OCI-M1 (cell line): ENCODE measurements around the gene NR2F1.

Source experiments
- DNase-seq: peaks from one replicate; lab custom pipeline; 2025; lab: John Stamatoyannopoulos, UW

NR2F1 gene

DNA sequence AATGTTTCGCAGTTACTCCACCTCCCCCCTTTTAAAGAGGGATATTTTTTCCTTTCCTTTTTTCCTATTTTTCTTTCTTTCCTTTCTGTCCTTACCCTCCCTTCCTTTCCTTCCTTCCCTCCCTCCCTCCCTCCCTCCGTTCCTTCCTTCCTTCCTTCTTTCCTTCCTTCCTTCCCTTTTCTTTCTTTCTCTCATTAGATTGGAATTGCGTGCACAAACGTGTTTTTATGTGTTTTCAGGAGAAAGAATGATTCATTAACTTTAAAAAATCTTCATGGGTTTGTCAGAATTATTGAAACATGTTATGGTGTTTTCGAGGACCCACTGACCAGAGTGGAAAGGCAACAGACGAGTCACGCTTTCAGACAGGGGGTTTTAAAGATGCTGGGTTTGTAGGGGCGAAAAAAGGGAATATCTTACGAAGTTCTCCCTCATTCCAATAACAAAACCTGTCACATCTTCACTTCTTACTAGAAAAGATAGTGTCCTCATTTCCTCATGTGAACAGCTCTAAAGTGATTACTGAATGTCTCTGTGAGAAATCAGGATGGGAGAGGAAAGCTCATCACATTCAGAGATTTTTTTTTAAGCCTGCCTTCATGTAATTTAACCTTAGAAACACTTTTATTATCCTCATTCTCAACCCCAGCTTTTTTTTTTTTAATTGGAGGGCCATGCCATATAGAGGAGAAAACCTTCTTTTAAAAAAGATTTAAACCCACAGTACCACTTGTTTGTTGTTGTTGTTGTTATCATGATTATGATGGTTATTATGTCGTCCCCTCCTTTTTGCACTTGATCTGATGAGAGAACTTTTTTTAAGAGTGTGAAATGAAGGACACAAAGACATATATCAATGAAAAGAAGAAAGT, 21.9 kb downstream of the NR2F1 start:
- no peak for DNase-seq

- no peak for DNase-seq
Measured at GRCh38 chr5:93606382-93606752, 23.3 kb downstream of the NR2F1 start.

- peak; percentile 77 for DNase-seq
Measured at GRCh38 chr5:93607367-93608258, 24.6 kb downstream of the NR2F1 start.

- DNase-seq, result no peak
Measured at GRCh38 chr5:93608855-93609254, 25.8 kb downstream of the NR2F1 start.

DNA sequence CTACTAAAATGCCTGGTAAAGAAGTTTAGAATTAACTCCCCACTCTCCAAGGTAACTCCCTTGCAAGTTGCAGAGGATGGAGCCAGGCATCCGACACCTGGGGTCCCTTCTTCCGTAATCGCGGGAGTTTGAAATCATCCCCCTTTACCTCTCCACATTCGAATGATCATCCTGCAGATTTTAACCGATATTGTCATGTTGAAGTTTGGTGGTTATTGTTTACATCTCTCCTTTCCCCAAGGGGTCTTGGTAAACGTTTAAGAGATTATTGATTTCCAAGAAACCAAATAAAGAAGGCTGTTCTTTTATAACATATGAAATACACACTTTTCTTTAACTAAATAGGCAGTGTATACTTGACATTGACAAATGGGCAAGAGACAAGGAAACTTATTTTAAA, 26.7 kb downstream of the NR2F1 start:
- no peak for DNase-seq

DNA sequence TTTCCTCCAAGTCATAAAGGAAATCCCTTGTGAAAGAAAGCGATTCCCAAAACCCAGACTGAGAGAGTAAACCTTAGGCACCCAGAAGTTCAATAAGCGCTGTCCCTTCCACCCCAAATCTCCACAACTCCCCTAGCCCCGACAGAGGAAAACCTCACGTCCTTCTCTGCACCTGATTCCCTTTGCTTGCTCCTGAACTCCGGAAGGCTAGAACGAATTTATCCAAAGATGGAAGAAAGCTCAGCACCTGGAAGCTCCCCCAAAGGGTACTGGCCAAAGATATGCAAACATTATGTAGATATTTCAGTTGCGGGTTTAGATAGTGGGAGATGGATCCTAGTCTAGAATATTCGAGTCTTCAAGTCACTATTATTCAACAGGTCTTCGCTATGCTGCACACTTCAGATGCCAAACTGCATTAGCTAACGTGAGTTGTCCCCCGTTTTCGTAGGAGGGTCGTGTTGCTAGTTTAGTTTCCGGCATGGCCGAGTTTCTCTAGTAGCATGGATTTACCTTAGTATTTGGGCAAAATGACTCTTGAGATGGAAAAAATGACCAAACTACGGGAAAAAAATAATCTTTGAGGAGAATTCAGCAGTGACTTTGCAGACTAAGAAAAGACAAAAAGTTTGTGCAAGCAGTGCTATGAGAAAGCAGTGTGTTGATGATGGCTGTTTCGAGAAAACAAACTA, 27.7 kb downstream of the NR2F1 start:
- DNase-seq, result no peak

DNA sequence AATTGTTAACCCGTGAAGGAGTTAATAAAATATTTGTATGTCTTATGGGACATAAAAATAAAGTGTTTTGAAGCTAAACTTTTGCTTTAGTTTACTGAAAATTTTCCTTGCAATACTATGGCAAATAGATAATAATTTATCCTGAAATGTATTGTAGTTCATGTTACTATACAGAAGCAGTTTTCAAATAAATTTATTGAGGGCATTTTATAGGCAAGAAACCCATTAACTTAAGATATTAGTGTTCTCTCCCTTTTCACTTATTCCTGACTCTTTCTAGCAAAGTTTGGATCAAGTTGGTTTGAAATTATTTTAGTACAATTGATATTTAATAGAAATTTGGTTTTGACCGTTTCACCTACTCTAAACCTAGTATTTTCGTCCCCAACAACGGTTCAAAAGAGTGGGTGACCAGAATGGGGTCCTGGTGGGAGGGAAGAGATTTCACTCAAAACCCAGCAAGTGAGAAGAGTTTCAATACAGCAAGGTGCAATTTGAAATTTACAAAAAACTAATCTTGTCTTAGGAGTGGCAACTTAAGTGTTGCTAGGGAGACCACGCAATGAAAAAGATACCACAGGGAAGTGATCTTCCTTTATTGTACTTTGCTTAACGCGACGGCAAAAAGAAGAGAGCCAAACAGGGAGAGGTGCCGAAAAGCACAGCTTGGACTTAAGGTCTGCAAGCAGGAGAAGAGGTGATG, 28.4 kb downstream of the NR2F1 start:
- no peak for DNase-seq

DNA sequence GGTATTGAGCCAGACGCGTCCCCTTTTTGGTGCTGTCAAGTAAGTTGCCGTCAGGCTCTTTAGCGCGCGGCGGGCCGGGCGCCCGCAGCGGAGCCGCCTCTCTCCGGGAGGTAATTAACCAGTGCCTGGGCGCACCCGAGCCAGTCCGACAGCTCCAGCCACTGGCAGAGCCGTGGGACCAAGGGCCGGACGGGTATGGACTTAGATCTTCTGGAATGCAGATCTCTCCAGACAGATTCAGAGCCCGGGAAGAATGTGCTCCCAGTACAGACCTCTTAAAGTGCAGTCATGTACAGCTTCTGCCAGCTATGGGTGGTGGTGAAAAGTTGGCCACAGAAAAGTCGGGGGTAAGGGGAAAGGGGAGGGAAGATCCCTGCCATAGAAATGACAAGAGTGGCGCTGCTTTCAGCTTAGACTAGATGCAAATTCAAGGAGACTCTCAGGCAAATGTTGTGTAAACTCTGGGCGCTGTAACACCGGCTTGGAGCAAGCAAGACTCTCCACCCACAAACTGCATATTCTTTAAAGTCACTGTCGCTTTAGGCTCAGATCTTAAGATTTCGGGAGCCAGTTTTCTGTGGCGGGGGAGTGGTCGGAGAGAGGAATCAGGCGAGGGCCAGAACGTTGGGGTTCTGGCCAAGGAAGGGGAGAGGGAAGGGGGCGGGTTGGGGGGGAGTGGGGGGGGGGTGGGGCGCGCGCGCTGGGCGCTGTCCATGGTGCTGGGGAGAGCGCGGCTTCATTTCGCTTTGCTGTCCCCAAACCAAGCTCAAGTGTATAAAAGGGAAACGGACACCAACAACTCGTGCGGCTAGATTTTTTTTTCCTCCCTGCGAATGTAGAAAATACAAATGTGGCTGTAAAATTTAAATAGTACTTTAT, 29.2 kb downstream of the NR2F1 start:
- DNase-seq, result peak; percentile 36

GRCh38 chr5:93612855-93613243, 29.8 kb downstream of the NR2F1 start:
- DNase-seq, result no peak

- DNase-seq, result no peak
Measured at GRCh38 chr5:93616538-93617174, 33.6 kb downstream of the NR2F1 start.

DNA sequence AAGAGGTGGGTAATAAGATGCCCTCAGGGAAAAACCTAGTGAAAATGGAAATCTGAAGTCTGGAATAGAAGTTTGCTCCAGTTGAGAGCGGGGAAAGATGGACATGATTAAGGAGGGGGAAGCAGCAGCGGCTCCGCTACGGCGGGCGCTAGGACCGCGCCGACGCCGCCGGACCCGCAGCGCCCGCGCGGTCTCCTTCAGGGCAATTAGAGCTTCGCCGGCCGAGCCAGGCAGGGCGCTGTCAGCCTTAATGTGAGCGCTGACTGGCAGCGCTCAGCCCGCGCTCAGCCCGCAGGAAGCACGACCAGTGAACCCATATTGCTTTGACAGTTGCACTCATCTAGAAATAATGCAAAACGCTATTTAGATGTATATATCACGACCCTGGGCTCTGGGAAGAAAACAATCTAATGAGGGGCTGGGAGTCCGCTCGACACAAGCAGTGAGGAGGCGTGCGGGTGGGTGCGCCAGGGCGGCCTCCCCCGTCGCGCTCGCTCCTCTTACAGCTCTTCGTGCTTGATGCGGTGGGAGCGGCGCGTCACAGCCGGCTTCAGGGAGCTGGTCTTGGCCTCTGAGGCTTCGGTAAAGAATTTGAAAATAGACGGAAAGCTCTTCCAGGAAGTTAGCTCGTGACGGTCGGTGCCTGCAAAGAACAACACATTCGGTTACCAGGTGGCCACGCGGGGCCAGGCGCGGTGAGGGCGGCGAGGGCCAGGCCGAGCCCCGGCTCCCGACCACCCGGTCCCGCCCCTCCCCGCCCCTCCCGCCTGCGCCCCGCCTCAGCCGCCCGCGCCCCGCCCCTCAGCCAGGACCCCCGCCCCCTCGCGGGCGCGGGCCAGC, 37.7 kb downstream of the NR2F1 start:
- DNase-seq, result peak; percentile 87

GRCh38 chr5:93621327-93621798, 38.3 kb downstream of the NR2F1 start:
- peak; percentile 71 for DNase-seq

- DNase-seq, result peak; percentile 38
Measured at GRCh38 chr5:93622240-93622885, 39.3 kb downstream of the NR2F1 start.

GRCh38 chr5:93623153-93623552, 40.1 kb downstream of the NR2F1 start:
- no peak for DNase-seq

DNA sequence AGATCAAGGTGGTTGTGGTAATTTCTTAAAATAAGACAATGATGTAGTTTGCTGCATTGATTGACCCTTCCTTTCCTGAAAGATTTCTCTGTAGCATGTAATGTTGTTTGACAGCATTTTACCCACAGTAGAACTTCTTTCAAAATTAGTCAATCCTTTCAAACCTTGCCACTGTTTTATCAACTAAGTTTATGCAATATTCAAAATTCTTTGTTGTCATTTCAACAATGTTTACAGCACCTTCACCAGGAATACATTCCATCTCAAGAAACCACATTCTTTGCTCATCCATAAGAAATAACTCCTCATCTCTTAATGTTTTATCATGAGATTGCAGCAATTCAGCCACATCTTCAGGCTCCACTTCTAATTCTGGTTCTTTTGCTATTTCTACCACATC, 43.8 kb downstream of the NR2F1 start:
- no peak for DNase-seq

- peak; percentile 19 for DNase-seq
Measured at GRCh38 chr5:93632327-93632726, 49.3 kb downstream of the NR2F1 start.

GRCh38 chr5:93635991-93636390, 53.0 kb downstream of the NR2F1 start:
- peak; percentile 71 for DNase-seq

DNA sequence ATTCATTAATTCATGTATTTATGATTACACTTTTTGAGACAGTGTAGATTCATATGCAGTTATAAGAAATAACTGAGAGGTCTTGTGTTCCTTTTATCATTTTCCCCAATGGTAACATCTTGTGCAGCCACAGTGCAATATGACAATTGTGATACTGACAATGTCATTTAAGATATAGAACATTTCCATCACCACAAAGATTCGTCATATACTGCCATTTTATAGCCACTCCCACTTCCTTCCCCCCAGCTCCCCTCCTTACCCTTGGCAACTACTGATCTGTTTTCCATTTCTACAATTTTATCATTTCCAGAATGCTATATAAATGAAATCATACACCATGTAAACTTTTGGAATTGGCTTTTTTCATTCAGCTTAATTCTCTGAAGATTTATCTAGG, 53.8 kb downstream of the NR2F1 start:
- peak; percentile 73 for DNase-seq

DNA sequence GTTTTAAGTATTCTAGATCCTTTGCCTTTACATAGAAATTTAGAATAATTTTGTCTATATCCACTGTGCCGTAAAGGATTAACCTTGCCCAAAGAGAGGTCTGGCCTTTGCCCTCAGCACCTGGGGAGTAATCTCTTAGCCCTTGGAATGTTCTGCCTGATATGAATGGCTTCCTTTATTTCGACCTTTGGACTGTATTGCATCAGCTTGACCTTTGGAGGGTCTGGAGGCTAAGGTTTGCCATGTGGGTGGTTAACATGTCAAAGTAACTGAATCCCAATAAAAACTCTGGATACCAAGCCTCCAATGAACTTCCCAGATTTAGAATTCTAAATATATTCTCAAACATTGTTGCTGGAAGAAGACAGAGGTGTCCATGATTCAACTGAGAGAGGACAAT, 54.7 kb downstream of the NR2F1 start:
- no peak for DNase-seq
